DMS53 (cell line): Measurements from ENCODE around the gene APAF1.
A peak's percentile ranks its signal among the peaks of the same experiment; 100 is the strongest.

Experiments used
- DNase-seq: peaks from one replicate; lab custom pipeline; 2025; lab: John Stamatoyannopoulos, UW

APAF1 gene

GRCh38 chr12:98725476-98726247 is 80.6 kb downstream of the APAF1 start:
- DNase-seq, result peak; percentile 76

- DNase-seq, result no peak
Measured at GRCh38 chr12:98727196-98727595, 82.1 kb downstream of the APAF1 start.

- DNase-seq, result no peak
Measured at GRCh38 chr12:98730412-98730811, 85.3 kb downstream of the APAF1 start.

GRCh38 chr12:98733667-98734350 is 88.7 kb downstream of the APAF1 start:
- no peak for DNase-seq

GRCh38 chr12:98735821-98736220 is 90.7 kb downstream of the APAF1 start:
- DNase-seq, result no peak

- DNase-seq, result peak; percentile 84
Measured at GRCh38 chr12:98736352-98737321, 91.5 kb downstream of the APAF1 start.

GRCh38 chr12:98737322-98737712 is 92.2 kb downstream of the APAF1 start:
- DNase-seq, result peak; percentile 73

GRCh38 chr12:98738002-98738401 is 92.9 kb downstream of the APAF1 start:
- DNase-seq, result no peak

- no peak for DNase-seq
Measured at GRCh38 chr12:98738539-98738938, 93.4 kb downstream of the APAF1 start.

GRCh38 chr12:98740751-98741150 is 95.7 kb downstream of the APAF1 start:
- DNase-seq, result no peak

GRCh38 chr12:98741196-98741555 is 96.1 kb downstream of the APAF1 start:
- no peak for DNase-seq

GRCh38 chr12:98741556-98742265 is 96.6 kb downstream of the APAF1 start:
- DNase-seq, result no peak

- DNase-seq, result peak; percentile 70
Measured at GRCh38 chr12:98743362-98743953, 98.4 kb downstream of the APAF1 start.

- no peak for DNase-seq
Measured at GRCh38 chr12:98744680-98745079, 99.6 kb downstream of the APAF1 start.

- DNase-seq, result peak; percentile 71
Measured at GRCh38 chr12:98745578-98746391, 100.7 kb downstream of the APAF1 start.

- DNase-seq, result no peak
Measured at GRCh38 chr12:98748463-98748862, 103.4 kb downstream of the APAF1 start.

- DNase-seq, result no peak
Measured at GRCh38 chr12:98750511-98750910, 105.4 kb downstream of the APAF1 start.

- DNase-seq, result no peak
Measured at GRCh38 chr12:98751580-98752115, 106.6 kb downstream of the APAF1 start.

GRCh38 chr12:98752726-98753125 is 107.6 kb downstream of the APAF1 start:
- no peak for DNase-seq

GRCh38 chr12:98754095-98754494 is 109.0 kb downstream of the APAF1 start:
- DNase-seq, result peak; percentile 97
